GM12874 (cell line): ENCODE results near the gene KRT34.

Source experiments
- TF ChIP-seq, protein P1 (sequence below): IDR thresholded peaks from 2 replicates; pipeline ENCODE4 v1.5.1; 2011; ENCODE audit warnings: low read depth, mild to moderate bottlenecking, control low read depth, low read length, moderate library complexity; ENCODE audit not compliant: insufficient read depth

KRT34 gene

DNA sequence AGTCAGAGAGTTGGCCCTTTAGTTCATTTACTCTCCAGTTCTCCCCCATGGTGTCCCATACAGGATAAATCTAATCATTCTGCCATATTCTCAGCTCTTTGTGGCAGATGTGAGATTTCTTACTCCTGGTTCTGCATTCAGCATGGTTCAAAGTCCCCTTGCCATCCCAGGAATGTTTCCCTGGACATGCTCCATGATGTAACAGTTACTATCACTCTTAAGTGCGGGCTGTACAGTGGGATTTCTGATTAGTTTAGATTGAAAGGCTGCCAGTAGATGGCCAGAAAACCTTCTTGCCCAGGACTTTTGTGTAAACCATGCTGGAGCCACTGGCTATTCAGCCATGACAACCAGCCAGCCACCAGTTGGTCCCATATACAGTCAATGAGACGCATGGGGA, 31.9 kb upstream of the KRT34 start:
- TF ChIP-seq, protein P1, sequence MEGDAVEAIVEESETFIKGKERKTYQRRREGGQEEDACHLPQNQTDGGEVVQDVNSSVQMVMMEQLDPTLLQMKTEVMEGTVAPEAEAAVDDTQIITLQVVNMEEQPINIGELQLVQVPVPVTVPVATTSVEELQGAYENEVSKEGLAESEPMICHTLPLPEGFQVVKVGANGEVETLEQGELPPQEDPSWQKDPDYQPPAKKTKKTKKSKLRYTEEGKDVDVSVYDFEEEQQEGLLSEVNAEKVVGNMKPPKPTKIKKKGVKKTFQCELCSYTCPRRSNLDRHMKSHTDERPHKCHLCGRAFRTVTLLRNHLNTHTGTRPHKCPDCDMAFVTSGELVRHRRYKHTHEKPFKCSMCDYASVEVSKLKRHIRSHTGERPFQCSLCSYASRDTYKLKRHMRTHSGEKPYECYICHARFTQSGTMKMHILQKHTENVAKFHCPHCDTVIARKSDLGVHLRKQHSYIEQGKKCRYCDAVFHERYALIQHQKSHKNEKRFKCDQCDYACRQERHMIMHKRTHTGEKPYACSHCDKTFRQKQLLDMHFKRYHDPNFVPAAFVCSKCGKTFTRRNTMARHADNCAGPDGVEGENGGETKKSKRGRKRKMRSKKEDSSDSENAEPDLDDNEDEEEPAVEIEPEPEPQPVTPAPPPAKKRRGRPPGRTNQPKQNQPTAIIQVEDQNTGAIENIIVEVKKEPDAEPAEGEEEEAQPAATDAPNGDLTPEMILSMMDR, result no peak

- TF ChIP-seq, protein P1, result no peak
Observed at GRCh38 chr17:41413353-41413957, 31.3 kb upstream of the KRT34 start.

DNA sequence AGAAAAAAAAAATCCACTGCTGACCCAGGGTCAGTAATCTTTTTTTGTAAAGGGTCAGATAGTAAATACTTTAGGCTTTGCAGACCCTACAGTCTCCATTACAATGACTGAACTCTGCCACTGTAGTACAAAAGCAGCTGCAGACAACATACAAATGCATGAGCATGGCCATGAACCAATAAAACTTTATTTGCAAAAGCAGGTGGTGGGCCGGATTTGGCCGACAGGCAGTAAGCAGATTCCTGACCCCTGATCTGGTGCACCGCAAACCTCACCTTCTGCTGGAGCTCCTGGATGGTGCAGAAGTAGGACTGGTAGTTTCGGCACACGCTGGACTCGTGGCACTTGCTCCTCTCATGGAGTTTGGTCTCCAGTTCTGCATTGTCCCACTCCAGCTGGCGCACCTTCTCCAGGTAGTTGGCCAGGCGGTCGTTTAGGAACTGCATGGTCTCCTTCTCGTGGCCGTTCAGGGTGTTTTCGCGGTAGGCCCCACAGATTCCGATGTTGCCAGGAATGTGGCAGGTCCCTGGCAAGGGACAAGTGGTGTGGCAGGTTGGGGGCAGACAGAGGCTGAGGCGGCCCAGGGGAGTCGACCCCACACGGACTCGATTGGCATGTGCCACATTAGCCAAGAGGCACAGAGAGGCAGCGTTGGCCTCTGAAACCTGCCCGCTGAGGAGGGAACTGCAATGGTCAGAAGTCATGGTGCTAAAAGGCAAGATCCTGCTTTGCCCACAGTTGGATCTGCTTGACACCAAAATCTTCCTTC, 29.1 kb upstream of the KRT34 start:
- TF ChIP-seq, protein P1, result no peak

GRCh38 chr17:41407226-41407625, 25.1 kb upstream of the KRT34 start:
- TF ChIP-seq, protein P1, result no peak

DNA sequence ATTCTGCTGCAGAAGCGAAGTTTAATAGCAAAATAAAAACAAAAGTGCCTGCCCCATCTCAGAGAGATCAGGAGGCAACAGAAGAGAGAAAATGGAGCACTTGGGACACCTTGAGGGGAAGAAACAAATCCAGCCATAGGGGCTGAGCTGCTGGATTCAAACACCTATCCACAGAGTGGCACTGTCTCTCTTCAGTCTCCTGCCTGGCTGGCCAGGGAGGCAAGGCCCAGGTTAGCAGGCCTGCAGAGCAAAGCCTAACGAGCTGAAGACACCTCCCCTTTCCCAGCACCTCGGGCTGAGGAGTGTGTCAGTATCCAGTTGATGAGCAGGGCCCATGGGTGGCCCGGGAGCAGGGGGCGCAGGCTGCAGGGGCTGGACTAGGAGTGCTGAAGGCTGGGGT, 24.1 kb upstream of the KRT34 start:
- TF ChIP-seq, protein P1, result no peak

DNA sequence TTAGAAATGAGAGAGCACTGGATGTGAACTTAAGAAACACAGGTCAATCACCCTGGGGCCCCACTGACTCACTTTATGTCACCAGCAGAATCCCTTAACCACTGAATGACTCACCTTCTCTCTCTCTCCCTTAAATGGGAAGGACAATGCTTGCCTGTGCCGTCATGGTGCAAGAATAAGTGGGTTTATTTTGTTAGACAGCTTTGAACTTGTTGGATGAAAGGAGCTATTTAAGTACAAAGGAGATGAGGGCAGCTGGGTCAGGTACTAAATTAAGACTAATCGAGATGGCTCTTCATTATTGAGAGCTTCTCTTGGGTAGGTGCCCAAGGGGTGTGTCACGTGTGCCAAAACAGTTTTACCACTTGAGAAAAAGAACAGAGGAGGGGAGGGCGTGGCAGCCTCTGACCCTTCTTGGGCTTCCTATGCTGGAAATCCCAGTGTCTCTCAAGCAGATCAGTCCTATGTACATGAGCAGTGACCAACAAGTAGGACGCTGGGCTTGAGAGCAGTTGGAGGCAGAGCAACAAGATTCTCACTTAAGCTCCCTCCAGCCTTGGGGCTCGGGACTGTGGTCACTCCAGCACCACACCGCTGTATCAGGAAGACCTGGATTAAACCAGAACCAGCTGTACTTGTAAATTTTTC, 22.0 kb upstream of the KRT34 start:
- TF ChIP-seq, protein P1, result no peak

GRCh38 chr17:41403404-41404023, 21.4 kb upstream of the KRT34 start:
- TF ChIP-seq, protein P1, result no peak
